Measurements from ENCODE around the gene OTUB2.

Gene OTUB2

DNA sequence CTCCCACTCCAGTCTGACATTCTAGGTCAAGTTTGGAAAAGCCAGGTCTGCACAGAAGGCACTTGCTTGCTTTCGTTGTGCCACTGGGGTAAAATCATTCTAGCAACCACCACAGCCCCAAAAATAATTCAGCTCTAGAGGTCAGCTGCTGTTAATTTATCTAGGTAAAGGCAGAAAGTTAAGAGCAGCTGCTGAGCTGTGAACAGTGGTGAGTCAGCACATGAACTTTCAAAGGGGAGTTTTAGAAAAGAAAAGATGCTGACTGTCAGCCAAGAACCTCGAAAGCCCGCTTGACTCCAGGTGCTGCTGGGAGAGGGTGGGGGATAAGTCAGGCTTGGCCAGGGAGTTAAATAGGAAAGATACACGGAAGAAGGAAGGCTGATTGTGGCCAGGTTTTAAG lies 16.4 kb upstream of the OTUB2 start:
- Histone ChIP-seq H4K91ac (ENCODE audit: low read depth, low read length, poor library complexity) (no peak overlapping the region), H2BK120ac (ENCODE audit: low read depth, low read length) (no peak overlapping the region), H3K23ac (ENCODE audit: low read depth, low read length, poor library complexity) (no peak overlapping the region), H4K8ac (ENCODE audit: low read depth, low read length) (no peak overlapping the region), H2BK5ac (ENCODE audit: low read length) (no peak overlapping the region), H3K14ac (ENCODE audit: low read length) (no peak overlapping the region), H2AFZ (ENCODE audit: low read length) (no peak overlapping the region), H3K79me1 (ENCODE audit: low read depth, low read length) (no peaks in the 10 kb centered on the region), H3K4me2 (ENCODE audit: insufficient read depth, low read length, poor library complexity, severe bottlenecking) (no peak overlapping the region), H2BK15ac (ENCODE audit: low read length) (no peak overlapping the region), H3K36me3 (replicated peaks in 1 of 2; ENCODE audit: control insufficient read depth in 2 of 2, insufficient read depth in 2 of 2, low read length in 2 of 2) (no peaks in the 10 kb centered on the region), H3K9me3 (replicated peaks in 1 of 2; ENCODE audit: control insufficient read depth in 2 of 2, insufficient read depth in 1 of 2, low read depth in 1 of 2, low read length in 2 of 2) (no peaks in the 10 kb centered on the region), H3K4ac (ENCODE audit: low read length) (no peak overlapping the region), H2BK12ac (ENCODE audit: low read length) (no peak overlapping the region), H3K27ac (replicated peaks; ENCODE audit: low read length) (no peak overlapping the region), H3K9ac (ENCODE audit: low read depth, low read length, poor library complexity) (no peak overlapping the region), H2AK5ac (ENCODE audit: low read depth, low read length) (no peak overlapping the region), H3K4me3 (ENCODE audit: low read length in 2 of 2) (no peak overlapping the region), H3K4me1 (ENCODE audit: control insufficient read depth in 2 of 2, insufficient read depth in 1 of 2, low read depth in 1 of 2, low read length in 2 of 2) (peaks cover 0 to 4% of the 10 kb centered on the region in 2 donors), H3K27me3 (ENCODE audit: control insufficient read depth in 3 of 3, insufficient read depth in 3 of 3, low read depth in 1 of 3, low read length in 3 of 3) (peaks cover 0 to 4% (median 0%) of the 10 kb centered on the region in 3 experiments), H3K18ac (ENCODE audit: low read length) (no peak overlapping the region)
- no peak for DNase-seq (ENCODE audit: low spot score)
- WGBS, 2 donors (ENCODE audit: extremely low coverage in 2 of 2, insufficient read length in 2 of 2, insufficient replicate concordance in 1 of 2): no CpG with 5 or more reads among the region's 4 CpGs

DNA sequence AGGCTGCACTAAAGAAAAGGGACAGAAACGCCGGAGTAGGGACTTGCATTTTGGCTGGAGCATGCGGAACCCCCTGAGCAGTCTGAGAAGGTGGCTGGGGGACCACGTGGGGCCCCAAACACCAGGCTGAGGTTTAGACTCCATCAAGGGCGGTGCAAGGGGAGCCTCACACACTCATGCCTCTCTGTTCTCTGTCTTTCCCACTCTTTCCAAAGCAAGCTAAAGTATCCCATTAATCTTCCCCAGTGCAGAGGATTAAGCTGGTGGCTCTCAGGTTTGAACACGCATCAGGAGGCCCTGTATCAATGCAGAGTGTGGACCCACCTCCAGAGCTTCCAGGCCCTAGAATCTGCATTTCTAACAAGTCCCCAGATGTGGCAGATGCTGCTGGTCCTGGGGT lies 15.5 kb upstream of the OTUB2 start:
- no peak overlapping the region for H3K23ac ChIP-seq (ENCODE audit: low read depth, low read length, poor library complexity)
- H3K9me3 ChIP-seq (replicated peaks in 1 of 2; ENCODE audit: control insufficient read depth in 2 of 2, insufficient read depth in 1 of 2, low read depth in 1 of 2, low read length in 2 of 2): no peaks in the 10 kb centered on the region
- H3K4me1 ChIP-seq (ENCODE audit: control insufficient read depth in 2 of 2, insufficient read depth in 1 of 2, low read depth in 1 of 2, low read length in 2 of 2): peaks cover 0 to 4% of the 10 kb centered on the region in 2 donors
- H2BK5ac ChIP-seq (ENCODE audit: low read length): no peak overlapping the region
- H2AK5ac ChIP-seq (ENCODE audit: low read depth, low read length): peak overlapping the region; percentile 20
- no peak overlapping the region for H3K27ac ChIP-seq (replicated peaks; ENCODE audit: low read length)
- H3K4me3 ChIP-seq (ENCODE audit: low read length in 2 of 2): no peak overlapping the region
- H2BK12ac ChIP-seq (ENCODE audit: low read length): no peak overlapping the region
- peaks cover 2% of the 10 kb centered on the region for H3K79me1 ChIP-seq (ENCODE audit: low read depth, low read length)
- DNase-seq (ENCODE audit: low spot score): no peak
- H2BK120ac ChIP-seq (ENCODE audit: low read depth, low read length): no peak overlapping the region
- no peak overlapping the region for H4K91ac ChIP-seq (ENCODE audit: low read depth, low read length, poor library complexity)
- H2AFZ ChIP-seq (ENCODE audit: low read length): no peak overlapping the region
- no peak overlapping the region for H3K18ac ChIP-seq (ENCODE audit: low read length)
- no peaks in the 10 kb centered on the region for H3K36me3 ChIP-seq (replicated peaks in 1 of 2; ENCODE audit: control insufficient read depth in 2 of 2, insufficient read depth in 2 of 2, low read length in 2 of 2)
- WGBS, 2 donors (ENCODE audit: extremely low coverage in 2 of 2, insufficient read length in 2 of 2, insufficient replicate concordance in 1 of 2): no CpG with 5 or more reads among the region's 6 CpGs
- H3K9ac ChIP-seq (ENCODE audit: low read depth, low read length, poor library complexity): no peak overlapping the region
- no peak overlapping the region for H2BK15ac ChIP-seq (ENCODE audit: low read length)
- peaks cover 0 to 4% (median 0%) of the 10 kb centered on the region in 3 experiments for H3K27me3 ChIP-seq (ENCODE audit: control insufficient read depth in 3 of 3, insufficient read depth in 3 of 3, low read depth in 1 of 3, low read length in 3 of 3)
- no peak overlapping the region for H3K4me2 ChIP-seq (ENCODE audit: insufficient read depth, low read length, poor library complexity, severe bottlenecking)
- H3K14ac ChIP-seq (ENCODE audit: low read length): no peak overlapping the region
- no peak overlapping the region for H3K4ac ChIP-seq (ENCODE audit: low read length)
- H4K8ac ChIP-seq (ENCODE audit: low read depth, low read length): no peak overlapping the region

DNA sequence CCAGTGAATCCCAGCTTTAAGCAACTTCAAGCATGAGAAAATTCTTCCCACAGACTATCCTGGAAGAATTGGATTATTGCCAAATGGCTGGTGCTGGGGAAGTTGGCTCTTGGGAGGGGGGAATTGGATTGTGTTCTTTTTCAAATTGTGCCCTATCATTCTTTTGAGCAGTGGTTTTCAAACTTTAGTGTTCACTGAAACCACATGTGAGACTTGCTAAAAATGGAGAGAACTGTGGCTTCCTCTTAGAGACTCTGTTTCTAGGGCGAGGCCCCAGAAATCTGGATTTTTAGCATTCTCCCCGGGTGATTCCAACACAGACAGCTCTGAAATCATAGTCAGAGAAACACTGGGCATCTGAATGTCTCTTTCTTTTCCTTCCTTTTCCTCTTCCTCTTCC lies 14.3 kb upstream of the OTUB2 start:
- H3K9ac ChIP-seq (ENCODE audit: low read depth, low read length, poor library complexity): no peak overlapping the region
- H3K4ac ChIP-seq (ENCODE audit: low read length): no peak overlapping the region
- H2AK5ac ChIP-seq (ENCODE audit: low read depth, low read length): no peak overlapping the region
- H3K14ac ChIP-seq (ENCODE audit: low read length): no peak overlapping the region
- H3K4me1 ChIP-seq (ENCODE audit: control insufficient read depth in 2 of 2, insufficient read depth in 1 of 2, low read depth in 1 of 2, low read length in 2 of 2): peaks cover 0 to 7% of the 10 kb centered on the region in 2 donors
- H3K4me3 ChIP-seq (ENCODE audit: low read length in 2 of 2): no peak overlapping the region
- H3K36me3 ChIP-seq (replicated peaks in 1 of 2; ENCODE audit: control insufficient read depth in 2 of 2, insufficient read depth in 2 of 2, low read length in 2 of 2): no peaks in the 10 kb centered on the region
- no peak overlapping the region for H2BK5ac ChIP-seq (ENCODE audit: low read length)
- no peaks in the 10 kb centered on the region for H3K9me3 ChIP-seq (replicated peaks in 1 of 2; ENCODE audit: control insufficient read depth in 2 of 2, insufficient read depth in 1 of 2, low read depth in 1 of 2, low read length in 2 of 2)
- WGBS, 2 donors (ENCODE audit: extremely low coverage in 2 of 2, insufficient read length in 2 of 2, insufficient replicate concordance in 1 of 2): no CpG with 5 or more reads among the region's 2 CpGs
- H2AFZ ChIP-seq (ENCODE audit: low read length): no peak overlapping the region
- no peak overlapping the region for H2BK120ac ChIP-seq (ENCODE audit: low read depth, low read length)
- H2BK15ac ChIP-seq (ENCODE audit: low read length): no peak overlapping the region
- H4K8ac ChIP-seq (ENCODE audit: low read depth, low read length): no peak overlapping the region
- no peak for DNase-seq (ENCODE audit: low spot score)
- H3K27me3 ChIP-seq (ENCODE audit: control insufficient read depth in 3 of 3, insufficient read depth in 3 of 3, low read depth in 1 of 3, low read length in 3 of 3): peaks cover 0 to 9% (median 0%) of the 10 kb centered on the region in 3 experiments
- peaks cover 2% of the 10 kb centered on the region for H3K79me1 ChIP-seq (ENCODE audit: low read depth, low read length)
- no peak overlapping the region for H3K4me2 ChIP-seq (ENCODE audit: insufficient read depth, low read length, poor library complexity, severe bottlenecking)
- H3K23ac ChIP-seq (ENCODE audit: low read depth, low read length, poor library complexity): no peak overlapping the region
- no peak overlapping the region for H4K91ac ChIP-seq (ENCODE audit: low read depth, low read length, poor library complexity)
- no peak overlapping the region for H3K27ac ChIP-seq (replicated peaks; ENCODE audit: low read length)
- H3K18ac ChIP-seq (ENCODE audit: low read length): no peak overlapping the region
- no peak overlapping the region for H2BK12ac ChIP-seq (ENCODE audit: low read length)

DNA sequence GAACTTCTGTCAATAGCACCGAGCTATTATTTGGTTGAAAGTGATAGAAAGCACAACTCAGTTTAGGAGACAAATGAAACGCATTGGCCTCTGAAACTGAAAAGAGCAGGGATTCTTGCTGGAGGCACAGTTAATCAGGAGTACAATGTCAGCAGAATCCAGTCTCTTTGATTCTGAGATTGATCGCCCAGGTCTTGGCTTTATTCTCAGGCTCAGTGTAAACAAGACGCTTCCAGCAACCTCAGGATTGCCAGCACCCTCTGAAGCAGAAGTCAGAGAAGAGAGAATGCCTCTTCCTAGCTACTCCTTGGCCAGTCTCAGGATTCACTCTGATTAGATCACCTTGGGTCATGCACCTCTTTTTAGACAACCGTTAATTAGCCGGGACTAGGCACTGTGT lies 11.8 kb upstream of the OTUB2 start:
- no peaks in the 10 kb centered on the region for H3K9me3 ChIP-seq (replicated peaks in 1 of 2; ENCODE audit: control insufficient read depth in 2 of 2, insufficient read depth in 1 of 2, low read depth in 1 of 2, low read length in 2 of 2)
- no peak overlapping the region for H2BK12ac ChIP-seq (ENCODE audit: low read length)
- DNase-seq (ENCODE audit: low spot score): no peak
- WGBS, 2 donors (ENCODE audit: extremely low coverage in 2 of 2, insufficient read length in 2 of 2, insufficient replicate concordance in 1 of 2): no CpG with 5 or more reads among the region's 6 CpGs
- H2BK120ac ChIP-seq (ENCODE audit: low read depth, low read length): no peak overlapping the region
- no peak overlapping the region for H3K4me3 ChIP-seq (ENCODE audit: low read length in 2 of 2)
- H3K36me3 ChIP-seq (replicated peaks in 1 of 2; ENCODE audit: control insufficient read depth in 2 of 2, insufficient read depth in 2 of 2, low read length in 2 of 2): no peaks in the 10 kb centered on the region
- no peak overlapping the region for H2BK15ac ChIP-seq (ENCODE audit: low read length)
- no peak overlapping the region for H2AK5ac ChIP-seq (ENCODE audit: low read depth, low read length)
- peaks cover 0 to 7% of the 10 kb centered on the region in 2 donors for H3K4me1 ChIP-seq (ENCODE audit: control insufficient read depth in 2 of 2, insufficient read depth in 1 of 2, low read depth in 1 of 2, low read length in 2 of 2)
- peaks cover 0 to 18% (median 2%) of the 10 kb centered on the region in 3 experiments for H3K27me3 ChIP-seq (ENCODE audit: control insufficient read depth in 3 of 3, insufficient read depth in 3 of 3, low read depth in 1 of 3, low read length in 3 of 3)
- no peak overlapping the region for H2AFZ ChIP-seq (ENCODE audit: low read length)
- no peak overlapping the region for H2BK5ac ChIP-seq (ENCODE audit: low read length)
- H3K4ac ChIP-seq (ENCODE audit: low read length): no peak overlapping the region
- H3K18ac ChIP-seq (ENCODE audit: low read length): no peak overlapping the region
- H4K91ac ChIP-seq (ENCODE audit: low read depth, low read length, poor library complexity): no peak overlapping the region
- H3K79me1 ChIP-seq (ENCODE audit: low read depth, low read length): peaks cover 2% of the 10 kb centered on the region
- no peak overlapping the region for H3K4me2 ChIP-seq (ENCODE audit: insufficient read depth, low read length, poor library complexity, severe bottlenecking)
- H3K23ac ChIP-seq (ENCODE audit: low read depth, low read length, poor library complexity): no peak overlapping the region
- no peak overlapping the region for H3K9ac ChIP-seq (ENCODE audit: low read depth, low read length, poor library complexity)
- no peak overlapping the region for H4K8ac ChIP-seq (ENCODE audit: low read depth, low read length)
- H3K27ac ChIP-seq (replicated peaks; ENCODE audit: low read length): peak overlapping the region; percentile 9
- H3K14ac ChIP-seq (ENCODE audit: low read length): no peak overlapping the region

Data from neuronal stem cell (in vitro differentiated cells).